H9 (cell line): ENCODE measurements around the gene ANGPTL8. TPM values are rescaled to one million over a fixed set of nuclear protein-coding genes. Genes with fewer than 3 reads are reported as not detected.

Experiments used
- DNase-seq: peaks from one replicate; pipeline ENCODE4 v3.0.0-alpha.2; 2017
- H2AFZ ChIP-seq: one replicate; pipeline ENCODE4 v1.6.1; 2013; ENCODE audit warnings: mild to moderate bottlenecking, low read length, control low read depth, moderate library complexity
- H2AK5ac ChIP-seq: 2 replicates; pipeline ENCODE4 v1.6.1; 2013; ENCODE audit warnings: low read length, control low read depth, mixed read lengths; ENCODE audit not compliant: insufficient read length
- H2BK120ac ChIP-seq: one replicate; pipeline ENCODE4 v1.6.1; 2013; ENCODE audit warnings: low read depth, mild to moderate bottlenecking, low read length, control low read depth, inconsistent platforms; ENCODE audit not compliant: poor library complexity, severe bottlenecking
- H2BK12ac ChIP-seq: 2 replicates; pipeline ENCODE4 v1.6.1; 2013; ENCODE audit warnings: low read length, control low read depth, mixed read lengths, low read depth; ENCODE audit not compliant: insufficient read length
- H2BK15ac ChIP-seq: 2 replicates; pipeline ENCODE4 v1.6.1; 2013; ENCODE audit warnings: low read depth, low read length, control low read depth
- H2BK20ac ChIP-seq: one replicate; pipeline ENCODE4 v1.6.1; 2013; ENCODE audit warnings: low read depth, mild to moderate bottlenecking, low read length, control low read depth, inconsistent platforms; ENCODE audit not compliant: poor library complexity, severe bottlenecking
- H2BK5ac ChIP-seq: 2 replicates; pipeline ENCODE4 v1.6.1; 2013; ENCODE audit warnings: low read length, control low read depth, mixed read lengths; ENCODE audit not compliant: insufficient read length
- H3K14ac ChIP-seq: 2 replicates; pipeline ENCODE4 v1.6.1; 2013; ENCODE audit warnings: low read length, control low read depth; ENCODE audit not compliant: insufficient read depth
- H3K18ac ChIP-seq: 2 replicates; pipeline ENCODE4 v1.6.1; 2013; ENCODE audit warnings: low read depth, mild to moderate bottlenecking, mixed read lengths, low read length, control low read depth; ENCODE audit not compliant: insufficient read length
- H3K23ac ChIP-seq: 2 replicates; pipeline ENCODE4 v1.6.1; 2013; ENCODE audit warnings: low read length, control low read depth, mixed read lengths, low read depth; ENCODE audit not compliant: insufficient read length
- H3K23me2 ChIP-seq: 2 replicates; pipeline ENCODE4 v1.6.1; 2013; ENCODE audit warnings: low read depth, mild to moderate bottlenecking, mixed read lengths, low read length, control low read depth; ENCODE audit not compliant: insufficient read length, poor library complexity, severe bottlenecking
- H3K27ac ChIP-seq: 2 replicates; pipeline ENCODE4 v1.5.1; 2013; ENCODE audit warnings: low read length, control low read depth, mixed read lengths, low read depth; ENCODE audit not compliant: insufficient read length
- H3K27me3 ChIP-seq: 2 replicates; pipeline ENCODE4 v1.6.1; 2013; ENCODE audit warnings: low read length, control low read depth, inconsistent platforms; ENCODE audit not compliant: insufficient read depth
- H3K4ac ChIP-seq: 2 replicates; pipeline ENCODE4 v1.6.1; 2013; ENCODE audit warnings: low read depth, mild to moderate bottlenecking, control low read depth, inconsistent platforms, low read length, moderate library complexity
- H3K4me1 ChIP-seq: 2 replicates; pipeline ENCODE4 v1.6.1; 2013; ENCODE audit warnings: low read length, control low read depth, inconsistent platforms; ENCODE audit not compliant: insufficient read depth
- H3K4me2 ChIP-seq: 2 replicates; pipeline ENCODE4 v1.6.1; 2013; ENCODE audit warnings: low read length, control low read depth, mixed read lengths; ENCODE audit not compliant: insufficient read length, insufficient read depth
- H3K56ac ChIP-seq: 2 replicates; pipeline ENCODE4 v1.6.1; 2013; ENCODE audit warnings: low read depth, mild to moderate bottlenecking, mixed read lengths, low read length, control low read depth; ENCODE audit not compliant: insufficient read length
- H3K79me1 ChIP-seq: 2 replicates; pipeline ENCODE4 v1.6.1; 2013; ENCODE audit warnings: low read depth, mild to moderate bottlenecking, moderate library complexity, low read length, control low read depth, inconsistent platforms; ENCODE audit not compliant: insufficient read depth, poor library complexity, severe bottlenecking
- H3K79me2 ChIP-seq: 2 replicates; pipeline ENCODE4 v1.6.1; 2013; ENCODE audit warnings: low read length, control low read depth, inconsistent platforms; ENCODE audit not compliant: insufficient read depth
- H3K9ac ChIP-seq: 2 replicates; pipeline ENCODE4 v1.6.1; 2013; ENCODE audit warnings: low read length, control low read depth, mixed read lengths; ENCODE audit not compliant: insufficient read length; ENCODE audit errors: extremely low read depth
- H3K9me3 ChIP-seq: one replicate; pipeline ENCODE4 v1.6.1; 2013; ENCODE audit warnings: low read depth, low read length, inconsistent platforms; ENCODE audit not compliant: control insufficient read depth
- H3T11ph ChIP-seq: one replicate; pipeline ENCODE4 v1.6.1; 2013; ENCODE audit warnings: mild to moderate bottlenecking, low read length, control low read depth, inconsistent platforms
- H4K20me1 ChIP-seq: one replicate; pipeline ENCODE4 v1.6.1; 2013; ENCODE audit not compliant: control insufficient read depth, insufficient read length, insufficient read depth
- H4K5ac ChIP-seq: 2 replicates; pipeline ENCODE4 v1.6.1; 2013; ENCODE audit warnings: low read depth, mild to moderate bottlenecking, mixed read lengths, low read length, control low read depth; ENCODE audit not compliant: insufficient read length
- H4K8ac ChIP-seq: replicated peaks from 2 replicates; pipeline ENCODE4 v1.6.1; 2013; ENCODE audit warnings: low read length, control low read depth, mixed read lengths, low read depth; ENCODE audit not compliant: insufficient read length
- H4K91ac ChIP-seq: 2 replicates; pipeline ENCODE4 v1.6.1; 2013; ENCODE audit warnings: low read depth, mild to moderate bottlenecking, moderate library complexity, mixed read lengths, low read length, control low read depth; ENCODE audit not compliant: insufficient read length
- H3K27ac Mint-ChIP-seq, 3 experiments: 2 replicates in 2 of 3; 3 replicates in 1 of 3; pipeline ENCODE4 v1.8.0; 2020 to 2021; ENCODE audit warnings: mixed read lengths in 3 of 3, mild to moderate bottlenecking in 1 of 3, moderate library complexity in 1 of 3
- H3K27me3 Mint-ChIP-seq: 2 replicates; pipeline ENCODE4 v1.8.0; 2021; ENCODE audit warnings: low read depth, mild to moderate bottlenecking, moderate library complexity, mixed read lengths
- H3K36me3 Mint-ChIP-seq, 3 experiments: 2 replicates in 2 of 3; 3 replicates in 1 of 3; pipeline ENCODE4 v1.8.0; 2020 to 2021; ENCODE audit warnings: low read depth in 3 of 3, mixed read lengths in 3 of 3; ENCODE audit not compliant: insufficient read depth in 1 of 3
- H3K4me1 Mint-ChIP-seq, 2 experiments: 2 replicates each; pipeline ENCODE4 v1.8.0; 2020; ENCODE audit warnings: mixed read lengths in 2 of 2
- H3K4me3 Mint-ChIP-seq, 2 experiments: 2 replicates in 1 of 2; 3 replicates in 1 of 2; pipeline ENCODE4 v1.8.0; 2020 to 2021; ENCODE audit warnings: mild to moderate bottlenecking in 2 of 2, mixed read lengths in 2 of 2, moderate library complexity in 1 of 2
- H3K9me3 Mint-ChIP-seq, 2 experiments: 2 replicates in 1 of 2; 3 replicates in 1 of 2; pipeline ENCODE4 v1.8.0; 2020; ENCODE audit warnings: mild to moderate bottlenecking in 2 of 2, mixed read lengths in 2 of 2, moderate library complexity in 1 of 2
- WGBS: extraction: QIAGEN DNeasy Blood & Tissue Kit; methylation state at CpG from one replicate; pipeline ENCODE4 v1.1.7; 2013; ENCODE audit warnings: missing lambda C conversion rate, low lambda C conversion rate, mixed read lengths; ENCODE audit not compliant: insufficient read length; ENCODE audit errors: extremely low coverage; 5-methylcytosine and 5-hydroxymethylcytosine counted together
- total RNA-seq: library from RNA; stranded (reverse); gene quantifications from 2 replicates; pipeline ENCODE4 v1.2.1, GENCODE V29; 2021
- TF ChIP-seq, protein P1 (sequence below): fragments of 200-600 bp; sonication (generic); conservative IDR thresholded peaks from 3 replicates; pipeline ENCODE4 v1.8.0; 2021; ENCODE audit warnings: antibody characterized with exemption, mild to moderate bottlenecking

The ANGPTL8 gene
- total RNA-seq, 1 experiment from 2014 or later: not detected

DNA sequence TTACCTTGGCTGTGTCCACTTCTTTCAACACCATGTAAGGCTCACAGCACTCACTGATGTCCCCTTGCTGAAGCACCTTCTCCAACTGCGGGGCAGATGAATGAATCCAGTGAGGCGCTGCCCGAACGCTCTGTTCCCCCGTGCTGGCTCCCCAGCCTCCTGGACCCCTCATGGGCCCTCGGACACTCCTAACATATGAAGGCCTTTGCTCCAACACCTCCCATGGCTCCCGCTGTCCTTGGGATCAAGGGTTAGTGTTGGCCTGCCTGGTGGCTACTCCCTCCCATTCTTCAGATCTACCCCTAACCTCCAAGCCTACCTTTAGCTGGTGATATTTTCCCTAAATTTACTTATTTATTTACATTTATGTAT is 4.4 kb downstream of the ANGPTL8 start:
- Histone ChIP-seq H4K91ac (no peak overlapping the region), H3K9ac (no peak overlapping the region), H2BK5ac (no peak overlapping the region), H4K8ac (no peak overlapping the region), H3K9me3 (no peaks in the 10 kb centered on the region), H4K20me1 (peaks cover 2% of the 10 kb centered on the region), H2BK15ac (no peak overlapping the region), H2BK120ac (no peak overlapping the region), H3K4me1 (no peaks in the 10 kb centered on the region), H3K27ac (no peak overlapping the region), H3K23me2 (no peaks in the 10 kb centered on the region), H3K4me2 (peak overlapping the region; percentile 49), H2AFZ (no peak overlapping the region), H3K4ac (no peak overlapping the region), H2BK12ac (no peak overlapping the region), H3K79me2 (no peaks in the 10 kb centered on the region), H3K56ac (no peak overlapping the region), H2BK20ac (no peak overlapping the region), H3K27me3 (no peaks in the 10 kb centered on the region), H4K5ac (no peak overlapping the region), H3K14ac (no peak overlapping the region), H3K23ac (no peak overlapping the region), H3K79me1 (no peaks in the 10 kb centered on the region), H3T11ph (no peak overlapping the region), H2AK5ac (no peak overlapping the region), H3K18ac (no peak overlapping the region)
- Mint-ChIP-seq H3K4me1 (peaks cover 0 to 8% of the 10 kb centered on the region in 2 experiments; a peak in 3 of 4 replicates), H3K27me3 (peaks cover 3% of the 10 kb centered on the region; the same call in 1 of the 2 replicates), H3K4me3 (peak overlapping the region in 1 of 2 experiments; percentile 63; a peak in 3 of 5 replicates), H3K27ac (no peak overlapping the region), H3K9me3 (no peaks in the 10 kb centered on the region), H3K36me3 (peaks cover 16 to 47% (median 47%) of the 10 kb centered on the region in 3 experiments)
- TF ChIP-seq, protein P1, sequence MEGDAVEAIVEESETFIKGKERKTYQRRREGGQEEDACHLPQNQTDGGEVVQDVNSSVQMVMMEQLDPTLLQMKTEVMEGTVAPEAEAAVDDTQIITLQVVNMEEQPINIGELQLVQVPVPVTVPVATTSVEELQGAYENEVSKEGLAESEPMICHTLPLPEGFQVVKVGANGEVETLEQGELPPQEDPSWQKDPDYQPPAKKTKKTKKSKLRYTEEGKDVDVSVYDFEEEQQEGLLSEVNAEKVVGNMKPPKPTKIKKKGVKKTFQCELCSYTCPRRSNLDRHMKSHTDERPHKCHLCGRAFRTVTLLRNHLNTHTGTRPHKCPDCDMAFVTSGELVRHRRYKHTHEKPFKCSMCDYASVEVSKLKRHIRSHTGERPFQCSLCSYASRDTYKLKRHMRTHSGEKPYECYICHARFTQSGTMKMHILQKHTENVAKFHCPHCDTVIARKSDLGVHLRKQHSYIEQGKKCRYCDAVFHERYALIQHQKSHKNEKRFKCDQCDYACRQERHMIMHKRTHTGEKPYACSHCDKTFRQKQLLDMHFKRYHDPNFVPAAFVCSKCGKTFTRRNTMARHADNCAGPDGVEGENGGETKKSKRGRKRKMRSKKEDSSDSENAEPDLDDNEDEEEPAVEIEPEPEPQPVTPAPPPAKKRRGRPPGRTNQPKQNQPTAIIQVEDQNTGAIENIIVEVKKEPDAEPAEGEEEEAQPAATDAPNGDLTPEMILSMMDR: no peak
- DNase-seq: no peak
- WGBS: no CpG with 5 or more reads among the region's 7 CpGs
